Measurements from ENCODE around the gene DMAC2L. TPM values are rescaled to one million over a fixed set of nuclear protein-coding genes. Genes with fewer than 3 reads are reported as not detected.

DMAC2L gene
- total and polyA plus RNA-seq, 11 donors = 12.6 to 29.9 (median 22.8) TPM

GRCh38 chr14:50371546-50371945, 59.4 kb downstream of the DMAC2L start:
- peaks cover 0 to 3% (median 0%) of the 10 kb centered on the region in 12 donors for H3K4me1 ChIP-seq
- no peak overlapping the region for H3K4me3 ChIP-seq
- intact Hi-C loops (cut with DNase I) = no loop called here
- H3K27me3 ChIP-seq = no peaks in the 10 kb centered on the region
- TF ChIP-seq POLR2A (IDR thresholded peaks at IDR 0.05) (no peak), CTCF (IDR thresholded peaks at IDR 0.05) (no peak)
- WGBS, 4 donors = 87 to 98% (median 92%) methylated on average over 4 of the region's 4 CpGs
- ATAC-seq (no peak), DNase-seq (no peak)
- no peaks in the 10 kb centered on the region for H3K36me3 ChIP-seq
- H3K27ac ChIP-seq = no peak overlapping the region
- H3K9me3 ChIP-seq = no peaks in the 10 kb centered on the region

GRCh38 chr14:50373959-50374358, 61.8 kb downstream of the DMAC2L start:
- no peak overlapping the region for H3K27ac ChIP-seq
- 80 to 97% (median 97%) methylated on average over 3 of the region's 3 CpGs for WGBS, 4 donors
- TF ChIP-seq POLR2A (IDR thresholded peaks at IDR 0.05) = no peak
- H3K4me1 ChIP-seq = peaks cover 0 to 12% (median 0%) of the 10 kb centered on the region in 12 donors
- H3K4me3 ChIP-seq = no peak overlapping the region
- DNase-seq (no peak), ATAC-seq (no peak)
- H3K36me3 ChIP-seq = no peaks in the 10 kb centered on the region
- H3K27me3 ChIP-seq = no peaks in the 10 kb centered on the region
- intact Hi-C loops (cut with DNase I) = no loop called here
- no peaks in the 10 kb centered on the region for H3K9me3 ChIP-seq

- no peaks in the 10 kb centered on the region for H3K9me3 ChIP-seq
- no peaks in the 10 kb centered on the region for H3K36me3 ChIP-seq
- DNase-seq (no peak), ATAC-seq (no peak)
- H3K4me3 ChIP-seq = no peak overlapping the region
- intact Hi-C loops (cut with DNase I) = no loop called here
- H3K4me1 ChIP-seq = peaks cover 0 to 12% (median 0%) of the 10 kb centered on the region in 12 donors
- 86 to 95% (median 92%) methylated on average over 5 of the region's 5 CpGs for WGBS, 4 donors
- H3K27ac ChIP-seq = no peak overlapping the region
- TF ChIP-seq POLR2A (IDR thresholded peaks at IDR 0.05) (no peak), CTCF (IDR thresholded peaks at IDR 0.05) (no peak)
- no peaks in the 10 kb centered on the region for H3K27me3 ChIP-seq
These were observed 63.6 kb downstream of the DMAC2L start for GRCh38 chr14:50375760-50376159.

Small RNA genes within 50 kb of the gene (microRNA-seq; reads per million reads assigned to microRNA genes)
- 0 to 0.21 (median 0.06) reads per million in 4 donors for gene MIR4504

Other genes starting within 250 kb of the DMAC2L start
- 1 to 10 TPM in 8 of 9 donors, under 1 TPM in 1; 0.95 to 4.9 (median 2.9) TPM for gene VCPKMT, start 195.8 kb upstream of the DMAC2L start, total RNA-seq
- 1 to 10 TPM; 4.1 to 7.1 TPM for gene VCPKMT, start 195.8 kb upstream of the DMAC2L start, polyA plus RNA-seq
- 10 to 100 TPM; 26.4 to 47.3 (median 31.5) TPM for gene SOS2, start 80.7 kb upstream of the DMAC2L start, total RNA-seq
- gene SOS2, start 80.7 kb upstream of the DMAC2L start, polyA plus RNA-seq = 10 to 100 TPM in 1 of 2 donors, 1 to 10 TPM in 1; 8.8 to 25.9 TPM
- 10 to 100 TPM in 3 of 9 donors, 1 to 10 TPM in 6; 6.5 to 12.2 (median 9.1) TPM for gene L2HGDH, start 95 bp upstream of the DMAC2L start, total RNA-seq
- 10 to 100 TPM in 1 of 2 donors, 1 to 10 TPM in 1; 2.5 to 10.6 TPM for gene L2HGDH, start 95 bp upstream of the DMAC2L start, polyA plus RNA-seq
- gene CDKL1, start 84.6 kb downstream of the DMAC2L start, total RNA-seq = 1 to 10 TPM; 1.7 to 7.0 (median 2.6) TPM
- 1 to 10 TPM in 1 of 2 donors, under 1 TPM in 1; 0.34 to 2.1 TPM for gene CDKL1, start 84.6 kb downstream of the DMAC2L start, polyA plus RNA-seq
- gene MAP4K5, start 220.2 kb downstream of the DMAC2L start, total RNA-seq = 10 to 100 TPM in 8 of 9 donors, 1 to 10 TPM in 1; 9.0 to 43.3 (median 16.6) TPM
- gene MAP4K5, start 220.2 kb downstream of the DMAC2L start, polyA plus RNA-seq = 10 to 100 TPM in 1 of 2 donors, 1 to 10 TPM in 1; 4.7 to 17.0 TPM
- gene ATL1, start 247.8 kb downstream of the DMAC2L start, total RNA-seq = 1 to 10 TPM in 5 of 9 donors, under 1 TPM in 4; 0.28 to 3.1 (median 1.1) TPM
- under 1 TPM; 0.30 to 0.67 TPM for gene ATL1, start 247.8 kb downstream of the DMAC2L start, polyA plus RNA-seq